WTC11 (cell line): ENCODE results near the gene FADS6. TPM values are rescaled to one million over a fixed set of nuclear protein-coding genes. Genes with fewer than 3 reads are reported as not detected.

ENCODE experiments used
- ATAC-seq: fragments of 200-7000 bp; cut with Tn5 transposase; 2 replicates; pipeline ENCODE4 v1.10.0; 2021; ENCODE audit warnings: mild to moderate bottlenecking, moderate library complexity
- CTCF ChIA-PET: fragments of 300-600 bp; sonication (Branson Sonifier 250); formaldehyde crosslinking; loops from one replicate; lab custom pipeline; 2021; ENCODE audit warnings: antibody characterized with exemption; lab: Charles Lee
- POLR2A ChIA-PET: fragments of 350-600 bp; sonication (Branson Sonifier 250); formaldehyde crosslinking; loops from one replicate; lab custom pipeline; 2021; ENCODE audit warnings: antibody characterized with exemption; lab: Charles Lee
- DNase-seq: peaks from one replicate; pipeline ENCODE4 v3.0.0; 2021; ENCODE audit warnings: low spot score
- H3K27ac Mint-ChIP-seq: 2 replicates; pipeline ENCODE4 v1.8.0; 2021; ENCODE audit warnings: mixed read lengths
- H3K27me3 Mint-ChIP-seq: 2 replicates; pipeline ENCODE4 v1.8.0; 2021; ENCODE audit warnings: low read depth, mild to moderate bottlenecking, moderate library complexity, mixed read lengths
- H3K36me3 Mint-ChIP-seq: 2 replicates; pipeline ENCODE4 v1.8.0; 2021; ENCODE audit warnings: mixed read lengths
- H3K4me1 Mint-ChIP-seq: 2 replicates; pipeline ENCODE4 v1.8.0; 2022; ENCODE audit warnings: mixed read lengths
- H3K4me3 Mint-ChIP-seq: 2 replicates; pipeline ENCODE4 v1.8.0; 2021; ENCODE audit warnings: mild to moderate bottlenecking, moderate library complexity, mixed read lengths
- H3K9me3 Mint-ChIP-seq: 2 replicates; pipeline ENCODE4 v1.8.0; 2021; ENCODE audit warnings: mixed read lengths
- AFF4 ChIP-seq: sonication (generic); formaldehyde crosslinking; IDR thresholded peaks from 2 replicates; pipeline ENCODE4 v1.8.1; 2023; ENCODE audit warnings: mild to moderate bottlenecking, missing genetic modification reagents, borderline replicate concordance
- E2F5 ChIP-seq: sonication (generic); formaldehyde crosslinking; IDR thresholded peaks from 2 replicates; pipeline ENCODE4 v1.8.1; 2022; ENCODE audit warnings: mild to moderate bottlenecking, moderate library complexity, missing genetic modification reagents
- GRHL2 ChIP-seq: fragments of 250-450 bp; sonication (Bioruptor Pico); IDR thresholded peaks from 2 replicates; pipeline ENCODE4 v1.8.0; 2022; ENCODE audit warnings: mild to moderate bottlenecking, moderate library complexity; ENCODE audit not compliant: insufficient replicate concordance, severe bottlenecking
- HMGXB4 ChIP-seq: sonication (generic); formaldehyde crosslinking; IDR thresholded peaks from 2 replicates; pipeline ENCODE4 v1.8.1; 2023; ENCODE audit warnings: mild to moderate bottlenecking, moderate library complexity, missing genetic modification reagents
- MLX ChIP-seq: sonication (generic); formaldehyde crosslinking; IDR thresholded peaks from 2 replicates; pipeline ENCODE4 v1.8.1; 2023; ENCODE audit warnings: mild to moderate bottlenecking, missing genetic modification reagents, moderate library complexity
- NR1H2 ChIP-seq: sonication (generic); formaldehyde crosslinking; IDR thresholded peaks from 2 replicates; pipeline ENCODE4 v1.9.0; 2021; ENCODE audit warnings: mild to moderate bottlenecking, moderate library complexity, missing genetic modification reagents
- PRDM15 ChIP-seq: sonication (generic); formaldehyde crosslinking; IDR thresholded peaks from 2 replicates; pipeline ENCODE4 v1.8.0; 2022; ENCODE audit warnings: missing genetic modification reagents
- STAT6 ChIP-seq: sonication (generic); formaldehyde crosslinking; conservative IDR thresholded peaks from 2 replicates; pipeline ENCODE4 v1.8.1; 2023; ENCODE audit warnings: mild to moderate bottlenecking, low read depth, missing genetic modification reagents, moderate library complexity
- TCF7 ChIP-seq: sonication (generic); formaldehyde crosslinking; IDR thresholded peaks from 2 replicates; pipeline ENCODE4 v1.8.0; 2022; ENCODE audit warnings: mild to moderate bottlenecking, low read depth, missing genetic modification reagents, moderate library complexity
- ZNF281 ChIP-seq: sonication (generic); formaldehyde crosslinking; IDR thresholded peaks from 2 replicates; pipeline ENCODE4 v1.8.0; 2023; ENCODE audit warnings: mild to moderate bottlenecking, missing genetic modification reagents
- ZNF317 ChIP-seq: sonication (generic); formaldehyde crosslinking; IDR thresholded peaks from 2 replicates; pipeline ENCODE4 v1.8.1; 2023; ENCODE audit warnings: low read depth, mild to moderate bottlenecking, moderate library complexity, missing genetic modification reagents, borderline replicate concordance
- ZNF425 ChIP-seq: fragments of 250-450 bp; sonication (Bioruptor Pico); conservative IDR thresholded peaks from 2 replicates; pipeline ENCODE4 v1.9.0; 2021; ENCODE audit warnings: mild to moderate bottlenecking
- total RNA-seq: library from RNA; stranded (reverse); gene quantifications from 3 replicates; pipeline ENCODE4 v1.2.3, GENCODE V29; 2021

The FADS6 gene
- total RNA-seq, 1 experiment from 2014 or later = 1.2 TPM

GRCh38 chr17:74836691-74837467, 56.6 kb downstream of the FADS6 start:
- CTCF ChIA-PET = interaction anchor here (1.3 to 5.5 kb wide), 2 partner anchors 24 to 93 kb away, joined by 3 to 63 read pairs; partner anchors contain the start of gene GRIN2C
- no peak overlapping the region for H3K4me3 Mint-ChIP-seq
- DNase-seq (no peak), ATAC-seq (no peak)
- peaks cover 17% of the 10 kb centered on the region for H3K4me1 Mint-ChIP-seq
- POLR2A ChIA-PET = no interaction called here
- peaks cover 10% of the 10 kb centered on the region for H3K27me3 Mint-ChIP-seq
- H3K9me3 Mint-ChIP-seq = no peaks in the 10 kb centered on the region
- no peaks in the 10 kb centered on the region; the same call in 1 of the 2 replicates for H3K36me3 Mint-ChIP-seq
- H3K27ac Mint-ChIP-seq = no peak overlapping the region
- TF ChIP-seq E2F5 (CRISPR knock-in tag) = no peak

GRCh38 chr17:74836191-74836590, 57.2 kb downstream of the FADS6 start:
- ATAC-seq = no peak
- H3K27ac Mint-ChIP-seq = no peak overlapping the region
- CTCF ChIA-PET = interaction anchor here (1.3 kb wide), 1 partner anchor 92 kb away, joined by 3 read pairs; no protein-coding TSS in a partner anchor
- no peaks in the 10 kb centered on the region; the same call in 1 of the 2 replicates for H3K36me3 Mint-ChIP-seq
- no peak for DNase-seq
- H3K27me3 Mint-ChIP-seq = peaks cover 3% of the 10 kb centered on the region
- H3K4me1 Mint-ChIP-seq = peaks cover 15% of the 10 kb centered on the region
- H3K4me3 Mint-ChIP-seq = no peak overlapping the region
- H3K9me3 Mint-ChIP-seq = no peaks in the 10 kb centered on the region
- POLR2A ChIA-PET = no interaction called here
- TF ChIP-seq ZNF425 (CRISPR knock-in tag) (no peak), NR1H2 (CRISPR knock-in tag) (no peak), GRHL2 (CRISPR knock-in tag) (no peak), TCF7 (CRISPR knock-in tag) (no peak), AFF4 (CRISPR knock-in tag) (no peak), PRDM15 (CRISPR knock-in tag) (no peak), MLX (no peak), HMGXB4 (CRISPR knock-in tag) (no peak), ZNF281 (CRISPR knock-in tag) (no peak), ZNF317 (CRISPR knock-in tag) (no peak), STAT6 (CRISPR knock-in tag) (no peak)
